BLaER1 treated with 17β-estradiol and CSF1 and Interleukin-3, amounts not matched to agents 10 nM and 100 nM (cell line): ENCODE results near the gene MIEN1.

ENCODE experiments used
- H3K27ac ChIP-seq, 11 experiments: shearing (Covaris generic); formaldehyde crosslinking; 2 replicates each; pipeline ENCODE4 v1.8.1; 2022
- H3K27me3 ChIP-seq, 11 experiments: shearing (Covaris generic); formaldehyde crosslinking; 2 replicates each; pipeline ENCODE4 v1.8.1; 2022
- H3K36me3 ChIP-seq, 11 experiments: shearing (Covaris generic); formaldehyde crosslinking; 2 replicates each; pipeline ENCODE4 v1.8.1; 2022
- H3K4me1 ChIP-seq, 10 experiments: shearing (Covaris generic); formaldehyde crosslinking; 2 replicates each; pipeline ENCODE4 v1.8.1; 2022
- H3K4me2 ChIP-seq, 11 experiments: shearing (Covaris generic); formaldehyde crosslinking; 2 replicates each; pipeline ENCODE4 v1.8.1; 2022
- H3K4me3 ChIP-seq, 10 experiments: shearing (Covaris generic); formaldehyde crosslinking; 2 replicates each; pipeline ENCODE4 v1.8.1; 2022
- H3K9ac ChIP-seq, 11 experiments: shearing (Covaris generic); formaldehyde crosslinking; 2 replicates each; pipeline ENCODE4 v1.8.1; 2022
- H3K9me3 ChIP-seq, 11 experiments: shearing (Covaris generic); formaldehyde crosslinking; replicated peaks in 1 of 11; 2 replicates each; pipeline ENCODE4 v1.8.1; 2022
- H4K20me1 ChIP-seq, 11 experiments: shearing (Covaris generic); formaldehyde crosslinking; 2 replicates each; pipeline ENCODE4 v1.8.1; 2022
- Cebpa-rat ChIP-seq, 11 experiments: shearing (Covaris generic); IDR thresholded peaks; 2 replicates each; pipeline ENCODE4 v1.8.1; 2022

MIEN1 gene

DNA sequence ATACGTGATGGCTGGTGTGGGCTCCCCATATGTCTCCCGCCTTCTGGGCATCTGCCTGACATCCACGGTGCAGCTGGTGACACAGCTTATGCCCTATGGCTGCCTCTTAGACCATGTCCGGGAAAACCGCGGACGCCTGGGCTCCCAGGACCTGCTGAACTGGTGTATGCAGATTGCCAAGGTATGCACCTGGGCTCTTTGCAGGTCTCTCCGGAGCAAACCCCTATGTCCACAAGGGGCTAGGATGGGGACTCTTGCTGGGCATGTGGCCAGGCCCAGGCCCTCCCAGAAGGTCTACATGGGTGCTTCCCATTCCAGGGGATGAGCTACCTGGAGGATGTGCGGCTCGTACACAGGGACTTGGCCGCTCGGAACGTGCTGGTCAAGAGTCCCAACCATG, 5.6 kb downstream of the MIEN1 start:
- no peak for TF ChIP-seq Cebpa-rat (IDR thresholded peaks at IDR 0.05)
- H3K9ac ChIP-seq = no peak overlapping the region
- H3K4me1 ChIP-seq = peaks cover 17 to 33% (median 24%) of the 10 kb centered on the region in 10 experiments
- H3K27me3 ChIP-seq = no peaks in the 10 kb centered on the region
- H3K36me3 ChIP-seq = peaks cover 18 to 35% (median 21%) of the 10 kb centered on the region in 11 experiments
- H3K27ac ChIP-seq = no peak overlapping the region
- H3K9me3 ChIP-seq = no peaks in the 10 kb centered on the region
- H3K4me3 ChIP-seq = no peak overlapping the region
- no peak overlapping the region for H3K4me2 ChIP-seq
- peaks cover 0 to 15% (median 0%) of the 10 kb centered on the region in 11 experiments; a peak in 6 of 22 replicates for H4K20me1 ChIP-seq

DNA sequence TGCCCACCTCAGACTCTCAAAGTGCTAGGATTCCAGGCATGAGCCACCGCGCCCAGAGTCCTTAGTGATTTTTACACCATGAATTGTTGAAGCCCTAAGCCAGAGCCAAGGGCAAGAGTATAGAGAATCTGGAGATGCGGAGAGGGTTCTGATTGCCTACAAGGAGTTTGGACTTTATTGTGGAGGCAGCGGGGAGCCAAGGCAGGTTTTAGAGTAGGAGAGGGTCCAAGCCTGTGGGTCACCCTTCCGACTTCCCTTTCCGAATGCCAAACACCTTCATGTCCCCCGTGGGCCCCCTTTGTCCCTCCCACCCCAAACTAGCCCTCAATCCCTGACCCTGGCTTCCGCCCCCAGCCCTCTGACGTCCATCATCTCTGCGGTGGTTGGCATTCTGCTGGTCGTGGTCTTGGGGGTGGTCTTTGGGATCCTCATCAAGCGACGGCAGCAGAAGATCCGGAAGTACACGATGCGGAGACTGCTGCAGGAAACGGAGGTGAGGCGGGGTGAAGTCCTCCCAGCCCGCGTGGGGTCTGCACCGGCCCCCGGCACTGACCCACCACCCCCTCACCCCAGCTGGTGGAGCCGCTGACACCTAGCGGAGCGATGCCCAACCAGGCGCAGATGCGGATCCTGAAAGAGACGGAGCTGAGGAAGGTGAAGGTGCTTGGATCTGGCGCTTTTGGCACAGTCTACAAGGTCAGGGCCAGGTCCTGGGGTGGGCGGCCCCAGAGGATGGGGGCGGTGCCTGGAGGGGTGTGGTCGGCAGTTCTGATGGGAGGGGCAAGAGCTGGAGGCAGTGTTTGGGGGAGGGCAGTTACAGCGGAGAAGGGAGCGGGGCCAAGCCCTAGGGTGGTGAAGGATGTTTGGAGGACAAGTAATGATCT, 7.1 kb downstream of the MIEN1 start:
- Histone ChIP-seq H3K9ac (no peak overlapping the region), H3K27ac (no peak overlapping the region), H3K4me2 (no peak overlapping the region), H4K20me1 (peaks cover 0 to 13% (median 0%) of the 10 kb centered on the region in 11 experiments; a peak in 2 of 22 replicates), H3K36me3 (peaks cover 5 to 22% (median 9%) of the 10 kb centered on the region in 11 experiments; a peak in 20 of 22 replicates), H3K27me3 (no peaks in the 10 kb centered on the region), H3K4me3 (no peak overlapping the region), H3K4me1 (peaks cover 6 to 22% (median 12%) of the 10 kb centered on the region in 10 experiments; a peak in 15 of 20 replicates), H3K9me3 (no peaks in the 10 kb centered on the region)
- TF ChIP-seq Cebpa-rat (IDR thresholded peaks at IDR 0.05) = no peak

DNA sequence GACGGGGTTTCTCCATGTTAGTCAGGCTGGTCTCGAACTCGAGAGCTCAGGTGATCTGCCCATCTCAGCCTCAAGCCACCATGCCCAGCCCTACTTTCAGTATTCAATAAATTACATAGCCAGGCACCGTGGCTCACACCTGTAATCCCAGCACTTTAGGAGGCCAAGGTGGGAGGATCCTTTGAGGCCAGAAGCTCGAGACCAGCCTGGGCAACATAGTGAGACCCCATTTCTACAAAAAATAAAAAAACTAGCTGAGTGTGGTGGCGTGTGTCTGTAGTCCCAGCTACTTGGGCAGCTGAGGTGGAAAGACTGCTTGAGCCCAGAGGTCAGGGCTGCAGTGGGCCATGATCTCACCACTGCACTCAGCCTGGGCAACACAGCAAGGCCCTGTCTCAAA, 8.2 kb downstream of the MIEN1 start:
- Histone ChIP-seq H3K9ac (no peak overlapping the region), H3K4me1 (peaks cover 0 to 27% (median 11%) of the 10 kb centered on the region in 10 experiments; a peak in 13 of 20 replicates), H3K4me3 (no peak overlapping the region), H3K27ac (no peak overlapping the region), H3K9me3 (no peaks in the 10 kb centered on the region), H3K27me3 (no peaks in the 10 kb centered on the region), H3K36me3 (peaks cover 0 to 11% (median 0%) of the 10 kb centered on the region in 11 experiments; a peak in 6 of 22 replicates), H4K20me1 (peaks cover 0 to 9% (median 0%) of the 10 kb centered on the region in 11 experiments; a peak in 2 of 22 replicates), H3K4me2 (no peak overlapping the region)
- TF ChIP-seq Cebpa-rat (IDR thresholded peaks at IDR 0.05) = no peak

DNA sequence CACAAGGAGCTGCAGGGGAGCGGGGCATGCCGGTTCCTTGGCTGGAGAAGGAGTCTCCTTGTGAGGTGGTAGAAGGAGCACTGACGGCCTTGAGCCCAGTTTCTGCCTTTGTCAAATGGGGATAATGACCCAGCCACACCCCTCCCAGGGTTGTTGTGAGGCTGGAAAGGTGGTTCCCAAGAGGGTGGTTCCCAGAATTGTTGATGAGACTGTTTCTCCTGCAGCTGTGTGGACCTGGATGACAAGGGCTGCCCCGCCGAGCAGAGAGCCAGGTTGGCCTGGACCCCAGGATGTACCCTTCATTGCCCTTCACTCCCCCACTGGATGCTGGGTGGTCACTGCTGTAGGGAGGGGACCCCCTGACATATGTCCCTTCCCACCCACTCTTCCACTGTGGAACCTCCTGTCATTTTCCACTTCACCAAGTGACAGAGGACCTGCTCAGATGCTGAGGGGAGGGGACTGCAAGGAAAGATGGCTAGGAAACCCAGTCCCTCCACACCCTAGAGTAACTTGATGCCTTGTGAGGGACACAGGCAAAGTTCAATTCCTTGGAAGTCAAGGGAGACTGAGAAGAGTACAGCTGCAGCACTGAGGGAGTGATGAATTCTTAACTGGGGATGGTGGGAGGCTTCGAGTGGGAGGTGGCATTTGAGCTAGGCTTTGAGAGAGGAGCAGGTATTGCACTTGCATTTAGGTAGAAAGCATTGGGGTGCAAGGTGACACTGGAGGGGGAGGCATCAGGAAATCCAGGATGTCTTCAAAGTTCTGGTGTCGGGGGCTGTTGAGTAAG, 10.6 kb downstream of the MIEN1 start:
- Histone ChIP-seq H4K20me1 (no peaks in the 10 kb centered on the region; a peak in 1 of 22 replicates), H3K4me2 (no peak overlapping the region), H3K27me3 (no peaks in the 10 kb centered on the region), H3K27ac (no peak overlapping the region), H3K36me3 (no peaks in the 10 kb centered on the region), H3K9ac (no peak overlapping the region), H3K4me1 (peaks cover 0 to 24% (median 14%) of the 10 kb centered on the region in 10 experiments; a peak in 9 of 20 replicates), H3K9me3 (no peaks in the 10 kb centered on the region), H3K4me3 (no peak overlapping the region)
- no peak for TF ChIP-seq Cebpa-rat (IDR thresholded peaks at IDR 0.05)

DNA sequence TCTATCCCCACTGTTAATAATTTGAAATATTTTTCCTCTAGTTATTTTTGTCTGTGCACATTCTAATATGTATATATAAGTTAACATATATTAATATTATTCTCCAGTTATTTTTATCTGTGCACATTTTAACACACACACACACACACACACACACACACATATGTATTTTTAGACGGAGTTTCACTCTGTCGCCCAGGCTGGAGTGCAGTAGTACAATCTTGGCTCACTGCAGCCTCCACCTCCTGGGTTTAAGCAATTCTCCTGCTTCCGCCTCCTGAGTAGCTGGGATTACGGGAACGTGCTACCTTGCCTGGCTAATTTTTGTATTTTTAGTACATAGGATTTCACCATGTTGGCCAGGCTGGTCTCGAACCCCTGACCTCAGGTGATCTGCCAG, 12.7 kb downstream of the MIEN1 start:
- no peak for TF ChIP-seq Cebpa-rat (IDR thresholded peaks at IDR 0.05)

DNA sequence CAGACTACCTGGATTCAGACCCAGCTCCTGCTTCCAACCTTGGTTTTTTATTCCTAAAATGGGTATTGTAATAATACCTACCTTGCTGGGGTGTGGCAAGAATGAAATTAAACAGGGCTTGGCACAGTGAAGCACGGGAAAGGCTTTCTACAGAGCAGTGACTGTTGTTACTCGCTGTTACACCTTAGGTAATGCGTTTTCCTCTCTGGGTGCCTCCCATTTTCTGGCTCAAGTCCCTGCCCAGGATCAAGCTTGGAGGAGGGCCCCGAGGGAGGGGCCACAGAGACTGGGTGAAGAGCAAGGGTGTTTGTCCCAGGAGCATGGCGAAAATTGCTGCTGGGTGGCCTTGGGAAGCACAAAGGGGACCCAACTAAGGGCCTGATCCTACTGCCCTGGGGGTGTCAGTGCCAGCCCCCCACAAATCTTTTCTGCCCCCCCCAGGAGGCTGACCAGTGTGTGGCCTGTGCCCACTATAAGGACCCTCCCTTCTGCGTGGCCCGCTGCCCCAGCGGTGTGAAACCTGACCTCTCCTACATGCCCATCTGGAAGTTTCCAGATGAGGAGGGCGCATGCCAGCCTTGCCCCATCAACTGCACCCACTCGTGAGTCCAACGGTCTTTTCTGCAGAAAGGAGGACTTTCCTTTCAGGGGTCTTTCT, 13.3 kb downstream of the MIEN1 start:
- H3K4me1 ChIP-seq = peaks cover 0 to 34% (median 23%) of the 10 kb centered on the region in 10 experiments; a peak in 14 of 20 replicates
- TF ChIP-seq Cebpa-rat (IDR thresholded peaks at IDR 0.05) = no peak
- H3K4me2 ChIP-seq = peak overlapping the region in 7 of 11 experiments; percentile 3 to 55 (median 40); a peak in 12 of 22 replicates
- no peaks in the 10 kb centered on the region for H3K27me3 ChIP-seq
- H3K36me3 ChIP-seq = no peaks in the 10 kb centered on the region
- no peaks in the 10 kb centered on the region for H3K9me3 ChIP-seq
- H3K27ac ChIP-seq = no peak overlapping the region
- H3K9ac ChIP-seq = peak overlapping the region in 2 of 11 experiments; percentile 4 to 18; a peak in 1 of 22 replicates
- no peak overlapping the region for H3K4me3 ChIP-seq
- H4K20me1 ChIP-seq = no peaks in the 10 kb centered on the region; a peak in 1 of 22 replicates

More for the DNA sequence above, 12.7 kb downstream of the MIEN1 start:
- no peaks in the 10 kb centered on the region for H3K36me3 ChIP-seq
- no peak overlapping the region for H3K4me3 ChIP-seq
- no peaks in the 10 kb centered on the region; a peak in 1 of 22 replicates for H4K20me1 ChIP-seq
- no peaks in the 10 kb centered on the region for H3K9me3 ChIP-seq
- no peak overlapping the region for H3K27ac ChIP-seq
- peak overlapping the region in 3 of 11 experiments; percentile 30 to 47 (median 40); a peak in 3 of 22 replicates for H3K4me2 ChIP-seq
- no peaks in the 10 kb centered on the region for H3K27me3 ChIP-seq
- no peak overlapping the region for H3K9ac ChIP-seq
- peaks cover 0 to 28% (median 17%) of the 10 kb centered on the region in 10 experiments; a peak in 10 of 20 replicates for H3K4me1 ChIP-seq

DNA sequence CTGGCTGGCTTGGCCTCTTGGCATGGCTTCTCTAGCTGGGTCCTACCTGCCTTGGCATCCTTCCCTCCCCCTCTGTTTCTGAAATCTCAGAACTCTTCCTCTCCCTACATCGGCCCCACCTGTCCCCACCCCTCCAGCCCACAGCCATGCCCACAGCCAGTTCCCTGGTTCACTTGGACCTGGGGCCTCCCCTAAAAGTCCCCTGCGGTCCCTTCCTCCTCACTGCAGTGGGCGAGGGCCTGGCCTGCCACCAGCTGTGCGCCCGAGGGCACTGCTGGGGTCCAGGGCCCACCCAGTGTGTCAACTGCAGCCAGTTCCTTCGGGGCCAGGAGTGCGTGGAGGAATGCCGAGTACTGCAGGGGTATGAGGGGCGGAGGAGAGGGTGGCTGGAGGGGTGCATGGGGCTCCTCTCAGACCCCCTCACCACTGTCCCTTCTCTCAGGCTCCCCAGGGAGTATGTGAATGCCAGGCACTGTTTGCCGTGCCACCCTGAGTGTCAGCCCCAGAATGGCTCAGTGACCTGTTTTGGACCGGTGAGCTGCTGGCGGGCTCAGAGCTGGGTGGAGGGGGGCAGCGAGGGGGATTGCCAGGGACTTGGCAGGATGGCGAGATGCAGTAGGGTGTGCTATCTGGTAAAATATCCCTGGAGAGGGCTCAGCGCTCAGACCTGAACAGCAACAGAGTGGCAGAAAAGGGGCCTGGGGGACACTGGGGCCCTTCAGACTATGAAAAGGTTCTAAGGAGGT, 14.1 kb downstream of the MIEN1 start:
- Histone ChIP-seq H3K9ac (0 out of 22 replicates have a peak overlapping the region, but pooled peaks of 1 of the 11 experiments have one; percentile 4), H3K27ac (no peak overlapping the region), H3K4me1 (peaks cover 0 to 42% (median 31%) of the 10 kb centered on the region in 10 experiments; a peak in 15 of 20 replicates), H3K4me3 (no peak overlapping the region), H3K4me2 (peak overlapping the region in 7 of 11 experiments; percentile 3 to 55 (median 40); a peak in 10 of 22 replicates), H3K36me3 (no peaks in the 10 kb centered on the region), H3K9me3 (no peaks in the 10 kb centered on the region), H4K20me1 (no peaks in the 10 kb centered on the region; a peak in 1 of 22 replicates), H3K27me3 (no peaks in the 10 kb centered on the region)
- no peak for TF ChIP-seq Cebpa-rat (IDR thresholded peaks at IDR 0.05)
